ENCODE results near the gene KCNH2.

DNA sequence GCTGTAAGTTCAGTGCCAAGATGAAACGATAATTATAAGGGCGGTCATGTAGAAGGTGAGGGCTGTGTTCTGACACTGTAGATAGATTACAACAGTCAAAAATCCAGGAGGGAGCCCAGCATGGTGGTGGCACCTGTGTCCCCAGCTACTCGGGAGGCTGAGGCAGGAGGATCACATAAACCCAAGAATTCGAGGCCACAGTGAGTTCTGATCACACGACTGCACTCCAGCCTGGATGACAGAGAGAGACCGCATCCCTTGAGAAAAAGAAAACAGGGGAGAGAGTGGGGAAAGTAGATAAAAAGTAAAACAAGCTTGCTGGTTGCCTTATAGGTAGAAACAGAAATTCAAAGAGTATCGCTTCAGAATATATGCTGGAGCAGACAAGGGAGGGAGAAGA lies 52.1 kb downstream of the KCNH2 start:
- no peak for TF ChIP-seq CTCF (IDR thresholded peaks at IDR 0.05)
- no peak for TF ChIP-seq ZFX (IDR thresholded peaks at IDR 0.05; ENCODE audit: borderline replicate concordance)
